HS-5 (cell line): Measurements from ENCODE around the gene ST7.
"Not testable (repeated sequence)": the region's sequence is repeated elsewhere in the genome, so short reads cannot be mapped to it uniquely, and the experiment has no call there.

ENCODE experiments used
- DNase-seq: peaks from one replicate; pipeline ENCODE4 v3.0.0-alpha.2; 2012; ENCODE audit warnings: low read depth

The ST7 gene

GRCh38 chr7:116953372-116953905, at the start of gene ST7:
Gene ST7, plus strand, starts transcription at chr7:116953501. Its CDS starts 40 bp downstream, at chr7:116953541.
- DNase-seq: no peak

GRCh38 chr7:116906391-116906790, 46.9 kb upstream of the ST7 start:
- no peak for DNase-seq

GRCh38 chr7:116910383-116910782, 42.9 kb upstream of the ST7 start:
- no peak for DNase-seq

- DNase-seq: no peak
Observed at GRCh38 chr7:116911801-116912200, 41.5 kb upstream of the ST7 start.

- DNase-seq: no peak
Observed at GRCh38 chr7:116912269-116912909, 40.9 kb upstream of the ST7 start.

GRCh38 chr7:116918704-116919103, 34.6 kb upstream of the ST7 start:
- DNase-seq: no peak

GRCh38 chr7:116920359-116920758, 32.9 kb upstream of the ST7 start:
- DNase-seq: no peak

- no peak for DNase-seq
Observed at GRCh38 chr7:116922545-116922944, 30.8 kb upstream of the ST7 start.

- no peak for DNase-seq
Observed at GRCh38 chr7:116924741-116925140, 28.6 kb upstream of the ST7 start.

GRCh38 chr7:116929021-116929420, 24.3 kb upstream of the ST7 start:
- DNase-seq: no peak

- peak; percentile 34 for DNase-seq
Observed at GRCh38 chr7:116929914-116930913, 23.1 kb upstream of the ST7 start.

GRCh38 chr7:116932566-116932965, 20.7 kb upstream of the ST7 start:
- no peak for DNase-seq

- no peak for DNase-seq
Observed at GRCh38 chr7:116933465-116933864, 19.8 kb upstream of the ST7 start.

GRCh38 chr7:116934580-116934979, 18.7 kb upstream of the ST7 start:
- DNase-seq: no peak

- not testable (repeated sequence) for DNase-seq
Observed at GRCh38 chr7:116936844-116937243, 16.5 kb upstream of the ST7 start.

GRCh38 chr7:116938678-116939077, 14.6 kb upstream of the ST7 start:
- DNase-seq: no peak

GRCh38 chr7:116940689-116941370, 12.5 kb upstream of the ST7 start:
- no peak for DNase-seq

- no peak for DNase-seq
Observed at GRCh38 chr7:116942504-116942903, 10.8 kb upstream of the ST7 start.

GRCh38 chr7:116948934-116949333, 4.4 kb upstream of the ST7 start:
- no peak for DNase-seq

- no peak for DNase-seq
Observed at GRCh38 chr7:116949941-116950801, 3.1 kb upstream of the ST7 start.

GRCh38 chr7:116950889-116951351, 2.4 kb upstream of the ST7 start:
- DNase-seq: no peak
